ENCODE measurements around the gene TCEAL8. TPM values are rescaled to one million over a fixed set of nuclear protein-coding genes. Genes with fewer than 3 reads are reported as not detected.
A peak's percentile ranks its signal among the peaks of the same experiment; 100 is the strongest.

TCEAL8 gene
- 10 to 100 TPM; 17.1 to 23.4 (median 21.2) TPM for total RNA-seq

- H3K36me3 Mint-ChIP-seq (ENCODE audit: insufficient read depth): peaks cover 8% of the 10 kb centered on the region
- H3K27me3 Mint-ChIP-seq (ENCODE audit: low read depth): no peaks in the 10 kb centered on the region
- peak; percentile 45 for DNase-seq
- peaks cover 15% of the 10 kb centered on the region for H3K4me1 Mint-ChIP-seq (ENCODE audit: low read depth)
- H3K9me3 Mint-ChIP-seq: no peaks in the 10 kb centered on the region
- peak within 1 kb of the TSS; percentile 96 for H3K4me3 Mint-ChIP-seq
- ATAC-seq: peak; percentile 92 to 97
Measured at GRCh38 chrX:103254921-103255493, at the start of gene TCEAL8. Gene TCEAL8 (minus strand): TSS chrX:103255155. CDS start chrX:103253979, 1,176 bp downstream.

GRCh38 chrX:103304705-103305104 is 49.8 kb upstream of the TCEAL8 start:
- ATAC-seq (no peak), DNase-seq (no peak)
- H3K4me1 Mint-ChIP-seq (ENCODE audit: low read depth): peaks cover 5% of the 10 kb centered on the region
- peaks cover 3% of the 10 kb centered on the region for H3K36me3 Mint-ChIP-seq (ENCODE audit: insufficient read depth)
- no peak overlapping the region for H3K4me3 Mint-ChIP-seq
- H3K27me3 Mint-ChIP-seq (ENCODE audit: low read depth): no peaks in the 10 kb centered on the region
- H3K9me3 Mint-ChIP-seq: no peaks in the 10 kb centered on the region

- Mint-ChIP-seq H3K9me3 (no peaks in the 10 kb centered on the region), H3K4me1 (ENCODE audit: low read depth) (no peaks in the 10 kb centered on the region), H3K36me3 (ENCODE audit: insufficient read depth) (no peaks in the 10 kb centered on the region), H3K27me3 (ENCODE audit: low read depth) (no peaks in the 10 kb centered on the region), H3K4me3 (no peak overlapping the region)
- DNase-seq: no peak
- ATAC-seq: no peak
Measured at GRCh38 chrX:103293118-103293517, 38.2 kb upstream of the TCEAL8 start.

GRCh38 chrX:103279624-103280023 is 24.7 kb upstream of the TCEAL8 start:
- ATAC-seq: no peak
- DNase-seq: no peak
- H3K4me1 Mint-ChIP-seq (ENCODE audit: low read depth): peaks cover 8% of the 10 kb centered on the region
- H3K4me3 Mint-ChIP-seq: no peak overlapping the region
- no peaks in the 10 kb centered on the region for H3K36me3 Mint-ChIP-seq (ENCODE audit: insufficient read depth)
- H3K9me3 Mint-ChIP-seq: no peaks in the 10 kb centered on the region
- H3K27me3 Mint-ChIP-seq (ENCODE audit: low read depth): peaks cover 41% of the 10 kb centered on the region

DNA sequence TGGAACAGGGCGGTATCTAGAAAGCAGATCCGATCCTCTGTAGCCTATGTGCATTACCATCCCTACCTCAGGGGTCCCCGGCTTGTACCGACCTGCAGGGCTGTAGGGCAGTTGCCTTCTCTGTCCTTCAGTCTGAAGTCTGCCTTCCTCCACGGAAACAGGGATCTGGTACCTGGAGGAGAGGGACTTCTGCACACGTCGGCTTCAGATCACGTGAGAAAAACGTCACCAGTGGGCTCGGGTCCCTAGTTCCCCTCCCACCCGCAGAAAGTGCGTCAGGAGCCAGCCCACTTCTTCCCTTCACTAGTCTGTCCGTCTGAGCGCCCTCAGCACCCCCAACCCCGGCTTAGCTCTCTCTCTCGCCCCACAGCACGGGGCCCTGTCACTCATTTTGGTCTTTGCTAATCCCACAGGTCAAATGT is 21.6 kb upstream of the TCEAL8 start, which contains the start of gene TCEAL5:
TSS of gene TCEAL5 (minus strand) at position 170 of the 422 bp plus-strand sequence. CDS start 2,187 bp downstream, outside the sequence.
- ATAC-seq (peak in 1 of 2 donors; percentile 10), DNase-seq (no peak)
- H3K4me1 Mint-ChIP-seq (ENCODE audit: low read depth): peaks cover 8% of the 10 kb centered on the region
- no peaks in the 10 kb centered on the region for H3K9me3 Mint-ChIP-seq
- H3K27me3 Mint-ChIP-seq (ENCODE audit: low read depth): peaks cover 46% of the 10 kb centered on the region
- no peaks in the 10 kb centered on the region for H3K36me3 Mint-ChIP-seq (ENCODE audit: insufficient read depth)
- H3K4me3 Mint-ChIP-seq: peak within 1 kb of the TSS; percentile 38

- Mint-ChIP-seq H3K27me3 (ENCODE audit: low read depth) (peaks cover 46% of the 10 kb centered on the region), H3K4me3 (peak overlapping the region; percentile 38), H3K9me3 (no peaks in the 10 kb centered on the region)
Measured at GRCh38 chrX:103275947-103276567, 21.1 kb upstream of the TCEAL8 start.

DNA sequence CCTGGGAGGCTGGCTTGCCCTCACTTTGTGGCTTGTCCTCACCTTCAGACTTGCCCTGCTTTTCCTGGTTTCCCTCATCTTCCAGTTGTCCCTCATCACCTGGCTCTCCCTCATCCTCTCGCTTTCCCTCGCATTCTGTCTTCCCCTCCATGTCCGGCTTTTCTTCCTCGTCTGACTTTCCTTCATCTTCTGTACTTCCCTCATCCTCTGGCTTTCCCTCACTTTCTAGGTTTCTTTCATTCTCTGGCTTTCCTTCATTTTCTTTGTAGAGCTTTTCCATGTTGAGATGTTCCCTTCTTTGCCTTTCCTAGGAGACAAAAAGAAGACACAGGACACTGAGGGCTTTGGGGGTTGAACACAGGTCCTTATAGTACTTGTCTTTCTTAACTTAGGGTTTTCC is 19.3 kb upstream of the TCEAL8 start:
- Mint-ChIP-seq H3K27me3 (ENCODE audit: low read depth) (peaks cover 43% of the 10 kb centered on the region), H3K4me3 (no peak overlapping the region), H3K9me3 (no peaks in the 10 kb centered on the region), H3K36me3 (ENCODE audit: insufficient read depth) (no peaks in the 10 kb centered on the region), H3K4me1 (ENCODE audit: low read depth) (peaks cover 8% of the 10 kb centered on the region)
- DNase-seq (no peak), ATAC-seq (no peak)

More at GRCh38 chrX:103275947-103276567, 21.1 kb upstream of the TCEAL8 start:
- DNase-seq (no peak), ATAC-seq (no peak)
- Mint-ChIP-seq H3K36me3 (ENCODE audit: insufficient read depth) (no peaks in the 10 kb centered on the region), H3K4me1 (ENCODE audit: low read depth) (peaks cover 8% of the 10 kb centered on the region)

DNA sequence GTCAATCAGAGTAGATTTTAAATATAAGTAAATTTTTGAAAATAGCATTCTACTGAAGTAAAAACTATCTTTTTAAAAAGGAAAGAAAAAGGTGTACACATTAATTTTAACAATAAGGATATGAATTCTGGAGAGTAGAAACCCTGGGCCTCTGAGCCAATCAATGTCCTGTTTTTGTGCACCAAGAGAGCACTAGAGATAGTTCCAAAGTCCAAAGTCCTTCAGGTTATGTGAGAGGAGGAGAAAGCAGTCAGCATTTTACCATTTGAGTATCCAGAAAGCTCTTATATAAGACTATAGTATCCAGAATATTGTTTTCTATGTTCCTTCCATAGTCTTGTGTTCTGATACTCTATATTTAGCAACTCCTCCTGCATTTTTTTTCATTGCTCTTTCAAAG is 3.3 kb upstream of the TCEAL8 start:
- no peaks in the 10 kb centered on the region for H3K9me3 Mint-ChIP-seq
- H3K4me1 Mint-ChIP-seq (ENCODE audit: low read depth): peaks cover 15% of the 10 kb centered on the region
- ATAC-seq (no peak), DNase-seq (no peak)
- no peak overlapping the region for H3K4me3 Mint-ChIP-seq
- H3K27me3 Mint-ChIP-seq (ENCODE audit: low read depth): no peaks in the 10 kb centered on the region
- peaks cover 5% of the 10 kb centered on the region for H3K36me3 Mint-ChIP-seq (ENCODE audit: insufficient read depth)

DNA sequence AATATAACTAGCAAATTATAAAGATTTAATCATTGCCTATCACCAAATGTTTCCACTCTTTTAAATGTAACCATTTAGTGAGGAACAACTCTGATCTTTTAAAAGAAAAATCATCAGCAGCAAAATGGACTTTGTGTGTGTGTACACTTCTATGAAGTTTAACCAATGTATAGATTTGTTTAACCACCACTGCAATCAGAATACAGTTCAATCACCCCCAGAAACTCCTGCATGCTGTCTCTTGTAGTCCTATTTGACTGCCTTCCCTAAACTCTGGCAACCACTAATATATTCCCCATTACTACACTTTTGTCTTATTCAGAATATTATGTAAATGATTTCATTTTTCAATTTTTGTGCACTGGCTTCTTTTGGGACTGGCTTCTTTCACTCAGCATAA is 1.7 kb upstream of the TCEAL8 start:
- H3K9me3 Mint-ChIP-seq: no peaks in the 10 kb centered on the region
- H3K36me3 Mint-ChIP-seq (ENCODE audit: insufficient read depth): peaks cover 8% of the 10 kb centered on the region
- peaks cover 15% of the 10 kb centered on the region for H3K4me1 Mint-ChIP-seq (ENCODE audit: low read depth)
- DNase-seq (no peak), ATAC-seq (no peak)
- H3K27me3 Mint-ChIP-seq (ENCODE audit: low read depth): no peaks in the 10 kb centered on the region
- H3K4me3 Mint-ChIP-seq: no peak overlapping the region

- H3K4me3 Mint-ChIP-seq: peak overlapping the region; percentile 96
- no peak for DNase-seq
- H3K9me3 Mint-ChIP-seq: no peaks in the 10 kb centered on the region
- no peaks in the 10 kb centered on the region for H3K27me3 Mint-ChIP-seq (ENCODE audit: low read depth)
- H3K4me1 Mint-ChIP-seq (ENCODE audit: low read depth): peaks cover 15% of the 10 kb centered on the region
- ATAC-seq: peak; percentile 23 to 47
- H3K36me3 Mint-ChIP-seq (ENCODE audit: insufficient read depth): peaks cover 8% of the 10 kb centered on the region
Measured at GRCh38 chrX:103254171-103254824, 657 bp downstream of the TCEAL8 start.

- Mint-ChIP-seq H3K9me3 (no peaks in the 10 kb centered on the region), H3K4me1 (ENCODE audit: low read depth) (peaks cover 15% of the 10 kb centered on the region), H3K27me3 (ENCODE audit: low read depth) (no peaks in the 10 kb centered on the region), H3K36me3 (ENCODE audit: insufficient read depth) (peaks cover 8% of the 10 kb centered on the region), H3K4me3 (peak overlapping the region; percentile 96)
- DNase-seq (no peak), ATAC-seq (no peak)
Measured at GRCh38 chrX:103253608-103254007, 1.3 kb downstream of the TCEAL8 start.

- no peak for ATAC-seq
- no peaks in the 10 kb centered on the region for H3K27me3 Mint-ChIP-seq (ENCODE audit: low read depth)
- no peaks in the 10 kb centered on the region for H3K9me3 Mint-ChIP-seq
- no peak for DNase-seq
- no peak overlapping the region for H3K4me3 Mint-ChIP-seq
- H3K36me3 Mint-ChIP-seq (ENCODE audit: insufficient read depth): peaks cover 8% of the 10 kb centered on the region
- H3K4me1 Mint-ChIP-seq (ENCODE audit: low read depth): peaks cover 15% of the 10 kb centered on the region
Measured at GRCh38 chrX:103250977-103251376, 4.0 kb downstream of the TCEAL8 start.

DNA sequence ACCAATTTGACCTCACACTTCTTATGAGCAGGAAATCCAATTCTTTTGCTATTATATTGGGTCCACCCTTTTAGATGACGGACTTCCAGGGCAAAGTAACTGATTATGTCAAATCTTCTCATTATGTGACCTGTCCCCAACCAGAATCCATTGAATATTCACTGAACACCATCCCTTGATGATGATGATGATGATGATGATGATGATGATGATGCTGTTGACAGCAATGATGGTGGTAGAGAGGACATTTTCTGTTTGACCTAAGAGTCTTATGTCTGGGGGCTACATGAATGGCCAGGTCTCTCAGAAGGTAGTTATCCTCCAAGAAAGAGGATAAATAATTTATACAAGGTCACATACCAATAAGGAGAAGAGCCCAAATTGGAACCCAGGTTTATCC is 5.2 kb downstream of the TCEAL8 start:
- H3K27me3 Mint-ChIP-seq (ENCODE audit: low read depth): no peaks in the 10 kb centered on the region
- ATAC-seq: no peak

GRCh38 chrX:103248553-103248952 is 6.4 kb downstream of the TCEAL8 start:
- DNase-seq: no peak
- Mint-ChIP-seq H3K4me1 (ENCODE audit: low read depth) (peaks cover 2% of the 10 kb centered on the region), H3K9me3 (no peaks in the 10 kb centered on the region), H3K27me3 (ENCODE audit: low read depth) (no peaks in the 10 kb centered on the region), H3K36me3 (ENCODE audit: insufficient read depth) (peaks cover 6% of the 10 kb centered on the region), H3K4me3 (no peak overlapping the region)
- ATAC-seq: peak in 1 of 2 donors; percentile 25

More for the DNA sequence above, 5.2 kb downstream of the TCEAL8 start:
- H3K4me3 Mint-ChIP-seq: no peak overlapping the region
- H3K4me1 Mint-ChIP-seq (ENCODE audit: low read depth): peaks cover 9% of the 10 kb centered on the region
- peaks cover 8% of the 10 kb centered on the region for H3K36me3 Mint-ChIP-seq (ENCODE audit: insufficient read depth)
- no peak for DNase-seq
- H3K9me3 Mint-ChIP-seq: no peaks in the 10 kb centered on the region

DNA sequence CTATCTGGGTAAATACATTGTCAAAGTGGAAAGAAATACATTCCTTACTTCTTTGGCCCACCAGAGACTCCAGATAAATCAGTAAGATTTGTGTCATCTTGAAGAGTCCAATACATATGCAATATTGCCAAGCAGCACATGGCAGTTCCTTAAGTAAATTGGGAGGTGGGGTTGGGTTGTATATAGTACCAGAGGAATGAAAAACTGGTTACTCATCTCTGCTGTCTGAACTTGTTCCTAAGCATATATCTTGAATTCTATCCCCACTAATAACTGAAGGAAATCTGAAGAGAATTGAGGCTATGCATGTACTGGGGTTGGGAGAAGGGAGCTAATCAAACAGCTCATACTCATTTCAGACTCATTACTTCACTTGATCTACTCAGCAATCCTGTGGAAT is 14.8 kb downstream of the TCEAL8 start:
- no peak for ATAC-seq
- H3K27me3 Mint-ChIP-seq (ENCODE audit: low read depth): peaks cover 3% of the 10 kb centered on the region
- no peak for DNase-seq
- H3K4me3 Mint-ChIP-seq: no peak overlapping the region
- H3K4me1 Mint-ChIP-seq (ENCODE audit: low read depth): no peaks in the 10 kb centered on the region
- no peaks in the 10 kb centered on the region for H3K9me3 Mint-ChIP-seq
- H3K36me3 Mint-ChIP-seq (ENCODE audit: insufficient read depth): no peaks in the 10 kb centered on the region

Data from activated T-cell treated with anti-CD3 and anti-CD28 coated beads, Interleukin-2, amount 50 U/mL, for 4 hours (primary cell).